Islet of Langerhans (tissue), 1 donor: ENCODE results near the gene RASSF5.

ENCODE experiments used
- FAIRE-seq: peaks from one replicate; lab custom pipeline; 2011; peaks lifted over from hg19 to GRCh38; lab: Jason Lieb, UNC

RASSF5 gene

GRCh38 chr1:206507284-206508129 lies at the start of gene RASSF5:
Gene RASSF5, plus strand, starts transcription at chr1:206507531. Its CDS starts 72 bp downstream, at chr1:206507603.
- no peak for FAIRE-seq

GRCh38 chr1:206459703-206460102 lies 47.6 kb upstream of the RASSF5 start:
- no peak for FAIRE-seq

GRCh38 chr1:206460836-206461426 lies 46.4 kb upstream of the RASSF5 start:
- FAIRE-seq: no peak

- no peak for FAIRE-seq
Measured at GRCh38 chr1:206461602-206462455, 45.5 kb upstream of the RASSF5 start.

- FAIRE-seq: no peak
Measured at GRCh38 chr1:206463137-206463536, 44.2 kb upstream of the RASSF5 start.

- FAIRE-seq: no peak
Measured at GRCh38 chr1:206463911-206464310, 43.4 kb upstream of the RASSF5 start.

GRCh38 chr1:206464456-206464964 lies 42.8 kb upstream of the RASSF5 start:
- FAIRE-seq: no peak

- FAIRE-seq: no peak
Measured at GRCh38 chr1:206465951-206466350, 41.4 kb upstream of the RASSF5 start.

GRCh38 chr1:206466840-206467649 lies 40.3 kb upstream of the RASSF5 start:
- FAIRE-seq: no peak

GRCh38 chr1:206467915-206468314 lies 39.4 kb upstream of the RASSF5 start:
- no peak for FAIRE-seq

GRCh38 chr1:206468571-206468970 lies 38.8 kb upstream of the RASSF5 start:
- no peak for FAIRE-seq

- no peak for FAIRE-seq
Measured at GRCh38 chr1:206469411-206469932, 37.9 kb upstream of the RASSF5 start.

- no peak for FAIRE-seq
Measured at GRCh38 chr1:206469933-206470691, 37.2 kb upstream of the RASSF5 start, which contains the start of gene IKBKE. Gene IKBKE, plus strand, starts transcription at chr1:206470476. Its CDS starts 2,752 bp downstream, at chr1:206473228.

GRCh38 chr1:206470692-206471414 lies 36.5 kb upstream of the RASSF5 start:
- FAIRE-seq: no peak

GRCh38 chr1:206471415-206471801 lies 35.9 kb upstream of the RASSF5 start:
- FAIRE-seq: no peak

- FAIRE-seq: no peak
Measured at GRCh38 chr1:206472024-206472423, 35.3 kb upstream of the RASSF5 start.

GRCh38 chr1:206472454-206472853 lies 34.9 kb upstream of the RASSF5 start:
- FAIRE-seq: no peak

- no peak for FAIRE-seq
Measured at GRCh38 chr1:206472886-206473285, 34.4 kb upstream of the RASSF5 start.

GRCh38 chr1:206476058-206476457 lies 31.3 kb upstream of the RASSF5 start:
- no peak for FAIRE-seq

GRCh38 chr1:206476591-206476990 lies 30.7 kb upstream of the RASSF5 start:
- FAIRE-seq: no peak
